HG02938 (cell line): ENCODE measurements around the gene NACA2.
"Not testable (repeated sequence)": the region's sequence is repeated elsewhere in the genome, so short reads cannot be mapped to it uniquely, and the experiment has no call there.

ENCODE experiments used
- ATAC-seq: cut with Tn5 transposase; IDR thresholded peaks from one replicate; pipeline ENCODE4 v1.9.1; 2021; ENCODE audit warnings: mild to moderate bottlenecking, moderate library complexity; ENCODE audit not compliant: unreplicated experiment

The NACA2 gene

DNA sequence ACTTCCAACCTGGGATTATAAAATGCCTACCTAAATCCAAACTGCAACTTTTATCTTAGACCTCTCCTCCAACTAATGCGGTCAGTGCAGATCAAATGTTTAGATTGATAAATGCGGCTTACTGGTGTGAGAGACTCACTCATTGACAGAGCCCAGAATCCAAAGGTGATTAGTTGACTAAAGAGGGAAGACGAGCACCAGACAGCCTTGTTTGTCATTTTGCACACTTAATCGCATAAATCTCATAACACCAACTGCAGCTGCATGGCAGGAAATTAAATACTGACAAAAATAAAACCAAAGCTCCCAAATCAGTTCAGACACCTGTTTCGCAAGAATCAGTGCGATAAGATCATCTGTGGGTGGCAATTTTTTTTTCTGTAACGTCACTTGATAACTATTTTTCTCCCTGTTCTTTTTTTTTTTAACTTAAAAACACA, 35.9 kb downstream of the NACA2 start:
- ATAC-seq: no peak

DNA sequence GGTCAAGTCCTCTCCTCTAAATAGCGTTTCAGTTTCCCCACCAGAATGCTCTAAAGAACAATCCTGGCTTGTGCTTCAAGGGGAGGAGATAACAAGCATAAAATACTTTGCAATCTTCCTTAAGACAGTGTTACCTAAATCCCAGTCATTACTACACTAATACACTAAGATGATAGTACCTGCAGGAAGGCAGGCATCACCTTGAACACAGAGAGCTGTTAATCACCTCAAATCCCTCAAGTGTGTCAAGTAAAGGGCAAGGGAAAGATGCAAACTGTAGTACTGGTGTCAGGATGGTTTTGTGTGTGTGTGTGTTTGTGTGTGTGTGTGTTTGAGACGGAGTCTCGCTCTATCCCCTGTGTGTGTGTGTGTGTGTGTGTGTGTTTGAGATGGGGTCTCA, 36.8 kb downstream of the NACA2 start:
- no peak for ATAC-seq

- not testable (repeated sequence) for ATAC-seq
Measured at GRCh38 chr17:61552560-61552959, 38.5 kb downstream of the NACA2 start.

DNA sequence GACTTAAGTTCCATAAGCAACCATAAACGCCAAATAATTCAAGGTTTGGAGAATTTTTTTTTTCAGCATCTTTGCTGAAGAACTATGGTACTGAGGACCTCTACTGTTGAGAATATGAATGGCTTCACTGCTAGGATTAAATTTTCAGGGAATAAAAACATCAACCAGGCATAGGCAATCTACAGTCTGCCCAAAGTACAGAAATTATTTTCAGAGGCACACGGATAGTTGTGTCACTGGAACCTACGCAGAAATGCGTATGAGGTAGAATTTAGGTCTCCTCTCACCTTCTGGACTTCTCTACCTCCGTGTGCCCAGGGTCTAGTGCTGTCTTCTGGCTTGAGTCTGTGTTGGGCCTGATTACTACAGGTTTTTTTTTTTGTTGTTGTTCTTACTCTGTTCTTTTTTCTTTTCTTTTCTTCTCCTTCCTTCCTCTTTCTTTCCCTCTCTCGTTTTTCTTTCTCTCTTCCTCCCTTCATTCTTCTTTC, 39.7 kb downstream of the NACA2 start:
- ATAC-seq: no peak

GRCh38 chr17:61547113-61547512, 43.9 kb downstream of the NACA2 start:
- no peak for ATAC-seq

- ATAC-seq: no peak
Measured at GRCh38 chr17:61545335-61545938, 45.6 kb downstream of the NACA2 start.

- no peak for ATAC-seq
Measured at GRCh38 chr17:61543786-61544415, 47.1 kb downstream of the NACA2 start.

GRCh38 chr17:61542027-61542426, 49.0 kb downstream of the NACA2 start:
- no peak for ATAC-seq

DNA sequence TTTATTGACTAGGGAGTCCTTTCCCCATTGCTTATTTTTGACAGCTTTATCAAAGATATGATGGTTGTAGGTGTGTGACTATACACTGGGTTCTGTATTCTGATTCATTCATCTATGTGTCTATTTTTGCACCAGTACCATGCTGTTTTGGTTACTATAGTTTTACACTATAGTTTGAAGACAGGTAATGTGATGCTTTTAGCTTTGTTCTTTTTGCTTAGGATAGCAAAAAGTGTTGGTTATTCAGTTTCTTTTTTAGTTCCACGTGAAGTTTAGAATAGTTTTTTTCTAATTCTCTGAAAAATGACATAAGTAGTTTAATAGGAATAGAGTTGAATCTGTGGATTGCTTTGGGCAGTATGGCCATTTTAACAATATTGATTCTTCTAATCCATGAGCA, 50.1 kb downstream of the NACA2 start:
- no peak for ATAC-seq
